RWPE2 (cell line): ENCODE results near the gene SETD4.

Source experiments
- ATAC-seq: fragments of 200-7000 bp; cut with Tn5 transposase; 3 replicates; pipeline ENCODE4 v1.9.1; 2021; ENCODE audit warnings: low read depth
- DNase-seq: peaks from one replicate; pipeline ENCODE4 v3.0.0-alpha.2; 2020; ENCODE audit warnings: low spot score
- H3K27ac ChIP-seq: fragments of 450-650 bp; 2 replicates; pipeline ENCODE4 v1.5.1; 2017; ENCODE audit warnings: mild to moderate bottlenecking; ENCODE audit not compliant: poor library complexity, severe bottlenecking
- H3K27me3 ChIP-seq: fragments of 250-450 bp; sonication (Bioruptor Pico); 2 replicates; pipeline ENCODE4 v1.5.1; 2021; ENCODE audit warnings: mild to moderate bottlenecking, moderate library complexity; ENCODE audit not compliant: insufficient read depth, poor library complexity, severe bottlenecking
- H3K36me3 ChIP-seq: fragments of 250-450 bp; sonication (Bioruptor Pico); 2 replicates; pipeline ENCODE4 v1.5.1; 2020; ENCODE audit warnings: low read depth, mild to moderate bottlenecking, moderate library complexity
- H3K4me1 ChIP-seq: fragments of 250-450 bp; sonication (Bioruptor Pico); 2 replicates; pipeline ENCODE4 v1.5.1; 2021; ENCODE audit warnings: mild to moderate bottlenecking, moderate library complexity; ENCODE audit not compliant: insufficient read depth, poor library complexity, severe bottlenecking
- H3K4me3 ChIP-seq: fragments of 250-450 bp; sonication (Bioruptor Pico); 2 replicates; pipeline ENCODE4 v1.5.1; 2021; ENCODE audit warnings: mild to moderate bottlenecking, moderate library complexity; ENCODE audit not compliant: severe bottlenecking
- H3K9me3 ChIP-seq: fragments of 250-450 bp; sonication (Bioruptor Pico); 2 replicates; pipeline ENCODE4 v1.5.1; 2021; ENCODE audit warnings: mild to moderate bottlenecking, moderate library complexity; ENCODE audit not compliant: severe bottlenecking
- CTCF ChIP-seq: fragments of 450-650 bp; IDR thresholded peaks from one replicate; pipeline ENCODE4 v1.5.1; 2017; ENCODE audit warnings: mild to moderate bottlenecking, moderate library complexity; ENCODE audit not compliant: poor library complexity, severe bottlenecking

SETD4 gene

GRCh38 chr21:36041910-36042309 lies 18.4 kb downstream of the SETD4 start:
- ATAC-seq (no peak), DNase-seq (no peak)
- H3K27ac ChIP-seq = no peak overlapping the region
- H3K27me3 ChIP-seq = no peaks in the 10 kb centered on the region
- H3K36me3 ChIP-seq = peaks cover 79% of the 10 kb centered on the region
- TF ChIP-seq CTCF = no peak
- no peaks in the 10 kb centered on the region for H3K9me3 ChIP-seq
- H3K4me3 ChIP-seq = no peak overlapping the region
- H3K4me1 ChIP-seq = no peaks in the 10 kb centered on the region

- TF ChIP-seq CTCF = no peak
- no peaks in the 10 kb centered on the region for H3K9me3 ChIP-seq
- no peaks in the 10 kb centered on the region for H3K27me3 ChIP-seq
- ATAC-seq (no peak), DNase-seq (no peak)
- H3K36me3 ChIP-seq = peaks cover 76% of the 10 kb centered on the region
- H3K4me1 ChIP-seq = no peaks in the 10 kb centered on the region
- no peak overlapping the region for H3K4me3 ChIP-seq
- H3K27ac ChIP-seq = no peak overlapping the region
Observed at GRCh38 chr21:36040389-36040788, 19.9 kb downstream of the SETD4 start.

- no peak for TF ChIP-seq CTCF
- Histone ChIP-seq H3K27me3 (no peaks in the 10 kb centered on the region), H3K4me3 (no peak overlapping the region), H3K27ac (no peak overlapping the region), H3K36me3 (peaks cover 72% of the 10 kb centered on the region), H3K9me3 (no peaks in the 10 kb centered on the region), H3K4me1 (no peaks in the 10 kb centered on the region)
- ATAC-seq (no peak), DNase-seq (no peak)
Observed at GRCh38 chr21:36039861-36040260, 20.5 kb downstream of the SETD4 start.

DNA sequence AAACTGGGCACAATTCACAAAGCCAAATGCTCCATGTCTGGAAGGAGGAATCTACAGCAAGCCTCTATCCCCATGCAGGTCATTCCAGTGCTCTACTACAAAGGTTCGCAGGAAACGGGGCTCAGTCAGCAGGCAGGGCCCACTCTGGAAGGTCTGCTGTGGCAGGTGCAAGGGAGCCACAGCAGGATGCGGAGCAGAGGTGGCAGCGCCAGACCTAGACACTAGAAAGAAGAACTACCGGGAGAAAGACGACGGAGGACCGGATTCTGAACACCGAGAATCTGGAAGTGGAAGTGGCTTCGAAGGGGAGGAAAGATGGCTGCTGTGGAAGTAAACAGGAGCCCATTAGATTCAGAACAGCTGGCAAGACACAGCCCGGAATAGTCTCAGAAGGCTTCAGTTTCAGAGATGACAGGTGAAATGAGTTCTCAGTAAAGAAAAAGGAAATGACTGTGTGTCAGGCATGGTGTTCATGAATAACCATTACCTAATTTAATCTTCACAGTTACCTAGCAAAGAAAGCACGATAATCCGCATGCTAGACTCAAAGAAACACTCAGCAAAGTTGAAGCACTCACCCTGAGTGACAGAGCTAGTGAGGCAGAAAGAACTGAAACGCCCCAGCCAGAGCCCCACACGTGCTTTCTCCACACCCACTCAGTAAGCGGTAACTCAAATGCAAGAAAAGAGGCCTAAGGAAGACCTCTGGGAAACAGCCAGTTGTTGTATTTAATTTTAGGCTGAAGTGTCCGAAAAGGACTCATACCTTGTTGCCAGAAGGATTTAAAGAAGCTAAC lies 21.4 kb downstream of the SETD4 start:
- DNase-seq (no peak), ATAC-seq (no peak)
- TF ChIP-seq CTCF = no peak
- H3K4me1 ChIP-seq = no peaks in the 10 kb centered on the region
- no peaks in the 10 kb centered on the region for H3K9me3 ChIP-seq
- no peaks in the 10 kb centered on the region for H3K27me3 ChIP-seq
- peaks cover 63% of the 10 kb centered on the region for H3K36me3 ChIP-seq
- H3K4me3 ChIP-seq = no peak overlapping the region
- no peak overlapping the region for H3K27ac ChIP-seq

DNA sequence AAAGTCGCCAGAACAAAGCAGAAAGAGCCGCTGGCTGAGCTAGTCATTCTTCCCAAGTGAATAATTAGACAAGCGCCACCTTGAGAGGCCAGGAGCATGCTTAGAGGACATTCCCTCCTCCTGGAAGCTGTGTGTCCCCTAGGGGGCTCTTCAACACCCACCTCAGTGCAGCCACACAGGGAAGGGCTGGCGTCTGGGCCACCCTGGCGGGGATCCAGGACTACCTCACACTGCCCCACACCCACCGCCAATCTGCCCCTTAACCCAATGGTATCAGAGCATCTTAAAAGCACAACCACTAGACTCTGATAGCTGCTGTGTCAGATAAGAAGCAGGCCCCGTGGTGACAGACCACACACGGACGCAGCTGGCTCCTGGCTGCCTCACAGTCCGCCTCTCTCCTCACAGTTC lies 24.9 kb downstream of the SETD4 start:
- ATAC-seq (no peak), DNase-seq (no peak)
- H3K27ac ChIP-seq = no peak overlapping the region
- no peak for TF ChIP-seq CTCF
- no peaks in the 10 kb centered on the region for H3K9me3 ChIP-seq
- peaks cover 35% of the 10 kb centered on the region for H3K36me3 ChIP-seq
- no peak overlapping the region for H3K4me3 ChIP-seq
- H3K27me3 ChIP-seq = no peaks in the 10 kb centered on the region
- H3K4me1 ChIP-seq = no peaks in the 10 kb centered on the region
